A549 (cell line): ENCODE data around the gene NSMCE1. TPM values are rescaled to one million over a fixed set of nuclear protein-coding genes. Genes with fewer than 3 reads are reported as not detected.

ENCODE experiments used
- ATAC-seq, 2 experiments: fragments of 200-7000 bp in 1 of 2; fragments of >200 bp in 1 of 2; cut with Nextera tagmentation in 1 of 2; cut with Tn5 transposase in 1 of 2; 3 replicates each; pipeline versions ENCODE4 v1.8.0 to v1.9.1; 2018 to 2020; ENCODE audit warnings: mild to moderate bottlenecking in 1 of 2, moderate library complexity in 1 of 2
- CTCF ChIA-PET: fragments of 300-600 bp; sonication (Branson Sonifier 250); formaldehyde crosslinking; extraction: SDS; loops from one replicate; lab custom pipeline; 2021; ENCODE audit warnings: antibody characterized with exemption, inconsistent platforms; lab: Yijun Ruan, JAX
- POLR2A ChIA-PET: fragments of 350-600 bp; formaldehyde crosslinking; extraction: SDS; loops from one replicate; lab custom pipeline; 2021; ENCODE audit warnings: antibody characterized with exemption, inconsistent platforms; lab: Yijun Ruan, JAX
- DNase-seq, 2 experiments: peaks; one replicate each; pipeline versions ENCODE4 v3.0.0 to v3.0.0-alpha.2; 2011 to 2016; ENCODE audit warnings: low read depth in 1 of 2, low spot score in 1 of 2
- FAIRE-seq: peaks from 2 replicates; lab custom pipeline; 2011; peaks lifted over from hg19 to GRCh38; lab: Jason Lieb, UNC
- H3K27ac ChIP-seq, 2 experiments: fragments of >200 bp; sonication (Bioruptor Twin); formaldehyde crosslinking; 3 replicates each; pipeline ENCODE4 v1.5.1; 2016 to 2017
- H3K4me1 ChIP-seq: fragments of >200 bp; sonication (Bioruptor Twin); formaldehyde crosslinking; 3 replicates; pipeline ENCODE4 v1.6.1; 2016
- H3K4me2 ChIP-seq: fragments of >200 bp; sonication (Bioruptor Twin); formaldehyde crosslinking; 3 replicates; pipeline ENCODE4 v1.6.1; 2016
- H3K4me3 ChIP-seq: fragments of >200 bp; sonication (Bioruptor Twin); formaldehyde crosslinking; 3 replicates; pipeline ENCODE4 v1.5.1; 2016
- H3K9me3 ChIP-seq: fragments of >200 bp; sonication (Bioruptor Twin); formaldehyde crosslinking; 3 replicates; pipeline ENCODE4 v1.6.1; 2016
- CEBPB ChIP-seq, 2 experiments: fragments of >200 bp in 1 of 2; sonication (Bioruptor Twin) in 1 of 2; formaldehyde crosslinking in 1 of 2; IDR thresholded peaks; 2 replicates each; pipeline ENCODE4 v1.6.1; 2012 to 2016
- CHD2 ChIP-seq: fragments of 150-350 bp; IDR thresholded peaks from 2 replicates; pipeline ENCODE4 v1.6.1; 2014; ENCODE audit warnings: low read length; ENCODE audit not compliant: partially characterized antibody
- CHD4 ChIP-seq: fragments of 200-600 bp; sonication (generic); IDR thresholded peaks from 2 replicates; pipeline ENCODE4 v1.6.1; 2016; ENCODE audit warnings: antibody characterized with exemption, mild to moderate bottlenecking, borderline replicate concordance
- E2F6 ChIP-seq: IDR thresholded peaks from 2 replicates; pipeline ENCODE4 v1.6.1; 2012; ENCODE audit warnings: low read depth, borderline replicate concordance
- EP300 ChIP-seq, 2 experiments: fragments of >200 bp; sonication (Bioruptor Twin); formaldehyde crosslinking; IDR thresholded peaks; 2 replicates in 1 of 2; 3 replicates in 1 of 2; pipeline ENCODE4 v1.6.1; 2016 to 2017
- FOSL2 ChIP-seq, 2 experiments: fragments of 450-650 bp in 1 of 2; fragments of >200 bp in 1 of 2; sonication (Bioruptor Twin) in 1 of 2; formaldehyde crosslinking; IDR thresholded peaks; 2 replicates each; pipeline versions ENCODE4 v1.5.0 to v1.6.1; 2016 to 2020; ENCODE audit warnings: mild to moderate bottlenecking in 1 of 2, moderate library complexity in 1 of 2
- FOXS1 ChIP-seq: fragments of 250-450 bp; sonication (Bioruptor Pico); IDR thresholded peaks from 2 replicates; pipeline ENCODE4 v1.5.0; 2020; ENCODE audit warnings: mild to moderate bottlenecking, moderate library complexity
- GATA3 ChIP-seq: IDR thresholded peaks from 2 replicates; pipeline ENCODE4 v1.6.1; 2012; ENCODE audit warnings: borderline replicate concordance
- HDAC2 ChIP-seq: fragments of 200-600 bp; sonication (generic); IDR thresholded peaks from 2 replicates; pipeline ENCODE4 v1.6.1; 2016
- HEYL ChIP-seq: fragments of 250-450 bp; sonication (Bioruptor Pico); IDR thresholded peaks from 2 replicates; pipeline ENCODE4 v1.8.0; 2021; ENCODE audit warnings: mild to moderate bottlenecking, moderate library complexity
- HOXB13 ChIP-seq: fragments of 250-450 bp; sonication (Bioruptor Pico); IDR thresholded peaks from 2 replicates; pipeline ENCODE4 v1.5.0; 2020; ENCODE audit warnings: low read depth, mild to moderate bottlenecking, moderate library complexity
- JUNB ChIP-seq: fragments of >200 bp; sonication (Bioruptor Twin); formaldehyde crosslinking; IDR thresholded peaks from 2 replicates; pipeline ENCODE4 v1.6.1; 2016
- KDM1A ChIP-seq: fragments of 200-600 bp; sonication (generic); IDR thresholded peaks from 2 replicates; pipeline ENCODE4 v1.6.1; 2016; ENCODE audit warnings: low read depth, mild to moderate bottlenecking
- MYC ChIP-seq: IDR thresholded peaks from 2 replicates; pipeline ENCODE4 v1.6.1; 2012; ENCODE audit warnings: mild to moderate bottlenecking, inconsistent platforms, low read length, improper control_type of control experiment, borderline replicate concordance
- POLR2A ChIP-seq: IDR thresholded peaks from 2 replicates; pipeline ENCODE4 v1.6.1; 2012; ENCODE audit warnings: mild to moderate bottlenecking, low read length
- POLR2AphosphoS2 ChIP-seq: conservative IDR thresholded peaks from 2 replicates; pipeline ENCODE4 v1.6.1; 2012; ENCODE audit warnings: low read length, improper control_type of control experiment, inconsistent platforms
- RAD21 ChIP-seq, 2 experiments: fragments of >200 bp in 1 of 2; sonication (Bioruptor Twin) in 1 of 2; formaldehyde crosslinking in 1 of 2; IDR thresholded peaks in 1 of 2; conservative IDR thresholded peaks in 1 of 2; 2 replicates in 1 of 2; 3 replicates in 1 of 2; pipeline ENCODE4 v1.6.1; 2012 to 2018; ENCODE audit warnings: inconsistent platforms in 1 of 2
- RCOR1 ChIP-seq: fragments of 150-350 bp; IDR thresholded peaks from 2 replicates; pipeline ENCODE4 v1.6.1; 2014; ENCODE audit warnings: antibody characterized with exemption, low read length, low read depth
- RFX5 ChIP-seq: fragments of 450-650 bp; IDR thresholded peaks from 2 replicates; pipeline ENCODE4 v1.7.1; 2014; ENCODE audit warnings: antibody characterized with exemption, mild to moderate bottlenecking, moderate library complexity
- RNF2 ChIP-seq: fragments of 200-600 bp; sonication (generic); IDR thresholded peaks from 2 replicates; pipeline ENCODE4 v1.6.1; 2016; ENCODE audit warnings: low read depth, mild to moderate bottlenecking, antibody characterized with exemption, moderate library complexity, borderline replicate concordance
- SMC3 ChIP-seq: fragments of >200 bp; sonication (Bioruptor Twin); formaldehyde crosslinking; IDR thresholded peaks from 3 replicates; pipeline ENCODE4 v1.6.1; 2018; ENCODE audit warnings: inconsistent platforms
- SREBF2 ChIP-seq: fragments of 450-650 bp; IDR thresholded peaks from 2 replicates; pipeline ENCODE4 v1.6.1; 2014; ENCODE audit warnings: mild to moderate bottlenecking, moderate library complexity
- TP53 ChIP-seq: fragments of 250-450 bp; sonication (Bioruptor Pico); IDR thresholded peaks from 2 replicates; pipeline ENCODE4 v1.5.0; 2021; ENCODE audit warnings: mild to moderate bottlenecking, moderate library complexity
- WGBS: methylation state at CpG from one replicate; pipeline ENCODE4 v1.1.6; 2017; ENCODE audit errors: missing lambda C conversion rate; 5-methylcytosine and 5-hydroxymethylcytosine counted together
- polyA plus RNA-seq, 4 experiments: library from polyadenylated mRNA; depleted of rRNA in 3 of 4; stranded (reverse); fragments of >200 nt; fragmentation: RNase III in 1 of 4; extraction: RNeasy Plus Mini Kit Qiagen cat#74134 plus additional on column Dnase treatment in 1 of 4; gene quantifications; 2 replicates in 3 of 4; 3 replicates in 1 of 4; pipeline ENCODE4 v1.2.3, GENCODE V29; 2011 to 2017
- TF ChIP-seq, protein P1 (sequence below): IDR thresholded peaks from 2 replicates; pipeline ENCODE4 v1.6.1; 2012
- TF ChIP-seq, protein P2 (sequence below): fragments of >200 bp; sonication (Bioruptor Twin); formaldehyde crosslinking; IDR thresholded peaks from 3 replicates; pipeline ENCODE4 v1.5.1; 2016
- TF ChIP-seq, protein P3 (sequence below): fragments of 250-450 bp; sonication (Bioruptor Pico); IDR thresholded peaks from 2 replicates; pipeline ENCODE4 v1.5.0; 2020; ENCODE audit warnings: low read depth, mild to moderate bottlenecking, moderate library complexity

The NSMCE1 gene
- polyA plus RNA-seq, 2 of the 4 experiments (the other 2 are of a cell fraction), result 32.0 to 59.9 TPM

DNA sequence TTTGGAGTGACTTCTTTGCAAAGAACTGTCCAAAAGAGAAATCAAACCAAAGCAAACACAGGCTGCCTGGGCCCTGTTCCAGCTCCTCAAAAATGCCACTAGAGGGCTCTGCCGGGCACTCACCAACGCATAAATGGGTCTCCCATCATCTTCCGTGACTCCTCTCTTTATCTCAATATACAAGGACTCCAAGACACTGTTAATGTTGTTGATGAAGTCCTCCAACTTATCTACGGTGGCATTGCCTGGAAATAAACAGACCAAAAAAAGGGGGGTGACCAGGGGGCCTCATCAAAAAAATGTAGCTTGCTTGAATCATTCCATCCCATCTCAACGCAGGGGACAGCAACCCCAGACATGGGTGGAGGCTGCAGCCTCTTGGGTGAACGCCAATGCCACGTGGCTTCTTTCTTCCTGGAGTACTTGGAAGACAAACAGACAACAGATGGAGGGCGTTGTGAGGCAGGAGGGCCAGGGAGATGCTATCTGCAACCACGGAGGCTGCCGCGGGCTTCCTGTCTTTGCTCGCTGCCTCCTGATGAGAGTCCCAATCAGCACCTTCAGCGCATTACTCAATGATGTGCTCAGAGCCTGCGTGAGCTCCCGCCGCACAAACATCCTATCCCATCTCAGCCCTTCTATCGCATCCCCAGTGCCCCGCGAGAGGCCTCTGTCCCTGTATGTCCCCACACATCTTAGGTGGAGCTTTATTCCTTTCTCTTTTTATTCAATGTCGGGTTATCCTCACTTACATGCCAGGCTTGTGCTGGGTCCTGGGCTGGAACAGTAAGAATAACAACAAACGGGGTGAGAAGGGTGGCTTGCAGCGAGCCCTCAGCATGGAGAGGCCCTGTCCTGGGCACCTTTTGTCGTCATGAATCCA is 33.3 kb downstream of the NSMCE1 start:
- peaks cover 11% of the 10 kb centered on the region for H3K4me1 ChIP-seq
- no peak for TF ChIP-seq EP300 (IDR thresholded peaks at IDR 0.05)
- no peak for TF ChIP-seq E2F6
- peak; percentile 85 to 88 for TF ChIP-seq RAD21 (conservative IDR thresholded peaks at IDR 0.05 in 1 of 2, IDR thresholded peaks at IDR 0.05 in 1 of 2)
- TF ChIP-seq CEBPB (IDR thresholded peaks at IDR 0.05), result no peak
- no peak for TF ChIP-seq RNF2
- no peak for TF ChIP-seq JUNB
- TF ChIP-seq FOSL2 (IDR thresholded peaks at IDR 0.05), result no peak
- no peak for TF ChIP-seq FOSL2 (CRISPR knock-in tag; IDR thresholded peaks at IDR 0.05)
- TF ChIP-seq TP53 (CRISPR knock-in tag), result no peak
- TF ChIP-seq, protein P1, sequence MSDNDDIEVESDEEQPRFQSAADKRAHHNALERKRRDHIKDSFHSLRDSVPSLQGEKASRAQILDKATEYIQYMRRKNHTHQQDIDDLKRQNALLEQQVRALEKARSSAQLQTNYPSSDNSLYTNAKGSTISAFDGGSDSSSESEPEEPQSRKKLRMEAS, result peak; percentile 21; the same call in 1 of the 2 replicates
- no peak for TF ChIP-seq SREBF2
- TF ChIP-seq HEYL (CRISPR knock-in tag), result no peak
- TF ChIP-seq CHD4, result no peak
- TF ChIP-seq, protein P2, sequence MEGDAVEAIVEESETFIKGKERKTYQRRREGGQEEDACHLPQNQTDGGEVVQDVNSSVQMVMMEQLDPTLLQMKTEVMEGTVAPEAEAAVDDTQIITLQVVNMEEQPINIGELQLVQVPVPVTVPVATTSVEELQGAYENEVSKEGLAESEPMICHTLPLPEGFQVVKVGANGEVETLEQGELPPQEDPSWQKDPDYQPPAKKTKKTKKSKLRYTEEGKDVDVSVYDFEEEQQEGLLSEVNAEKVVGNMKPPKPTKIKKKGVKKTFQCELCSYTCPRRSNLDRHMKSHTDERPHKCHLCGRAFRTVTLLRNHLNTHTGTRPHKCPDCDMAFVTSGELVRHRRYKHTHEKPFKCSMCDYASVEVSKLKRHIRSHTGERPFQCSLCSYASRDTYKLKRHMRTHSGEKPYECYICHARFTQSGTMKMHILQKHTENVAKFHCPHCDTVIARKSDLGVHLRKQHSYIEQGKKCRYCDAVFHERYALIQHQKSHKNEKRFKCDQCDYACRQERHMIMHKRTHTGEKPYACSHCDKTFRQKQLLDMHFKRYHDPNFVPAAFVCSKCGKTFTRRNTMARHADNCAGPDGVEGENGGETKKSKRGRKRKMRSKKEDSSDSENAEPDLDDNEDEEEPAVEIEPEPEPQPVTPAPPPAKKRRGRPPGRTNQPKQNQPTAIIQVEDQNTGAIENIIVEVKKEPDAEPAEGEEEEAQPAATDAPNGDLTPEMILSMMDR, result peak; percentile 87
- TF ChIP-seq SMC3, result peak; percentile 95
- TF ChIP-seq RFX5, result no peak
- TF ChIP-seq HDAC2, result no peak
- TF ChIP-seq RCOR1, result no peak
- TF ChIP-seq, all 56 proteins: peak for 4
- CTCF ChIA-PET, result interaction anchor here (0.7 to 16.7 kb wide), 70 partner anchors 10 to 293 kb away, joined by 3 to 291 read pairs (median 8); partner anchors contain the start of gene KDM8
- Histone ChIP-seq H3K9me3 (no peaks in the 10 kb centered on the region), H3K4me2 (peak overlapping the region; percentile 51), H3K4me3 (no peak overlapping the region), H3K27ac (peak overlapping the region; percentile 3 to 61; a peak in 3 of 6 replicates)
- POLR2A ChIA-PET, result interaction anchor here (2.4 kb wide), 1 partner anchor 31 kb away, joined by 12 read pairs; the partner anchor contains the start of gene KDM8
- WGBS, result 63% methylated on average over 23 of the region's 23 CpGs
- ATAC-seq, result peak; percentile 82 to 91; a peak in 5 of 6 replicates
- no peak for FAIRE-seq
- DNase-seq, result peak; percentile 40 to 68

GRCh38 chr16:27234603-27235002 is 34.0 kb downstream of the NSMCE1 start:
- H3K4me2 ChIP-seq, result no peak overlapping the region; the same call in 2 of the 3 replicates
- TF ChIP-seq MYC, result no peak
- TF ChIP-seq, protein P3, sequence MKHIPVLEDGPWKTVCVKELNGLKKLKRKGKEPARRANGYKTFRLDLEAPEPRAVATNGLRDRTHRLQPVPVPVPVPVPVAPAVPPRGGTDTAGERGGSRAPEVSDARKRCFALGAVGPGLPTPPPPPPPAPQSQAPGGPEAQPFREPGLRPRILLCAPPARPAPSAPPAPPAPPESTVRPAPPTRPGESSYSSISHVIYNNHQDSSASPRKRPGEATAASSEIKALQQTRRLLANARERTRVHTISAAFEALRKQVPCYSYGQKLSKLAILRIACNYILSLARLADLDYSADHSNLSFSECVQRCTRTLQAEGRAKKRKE (CRISPR knock-in tag), result no peak
- TF ChIP-seq KDM1A, result no peak
- TF ChIP-seq CHD2, result no peak
- no peak for TF ChIP-seq FOXS1 (CRISPR knock-in tag)
- TF ChIP-seq, protein P1, result no peak
- TF ChIP-seq TP53 (CRISPR knock-in tag), result no peak
- TF ChIP-seq POLR2A, result no peak
- no peak for TF ChIP-seq GATA3
- no peak for TF ChIP-seq HOXB13 (CRISPR knock-in tag)
- no peak for TF ChIP-seq POLR2AphosphoS2
- ATAC-seq, result no peak
- H3K4me1 ChIP-seq, result peaks cover 11% of the 10 kb centered on the region
- H3K4me3 ChIP-seq, result no peak overlapping the region
- ChIA-PET CTCF (interaction anchor here (0.7 to 16.7 kb wide), 65 partner anchors 10 to 293 kb away, joined by 3 to 291 read pairs (median 8); partner anchors contain the start of gene KDM8), POLR2A (interaction anchor here (0.6 to 2.4 kb wide), 2 partner anchors 31 to 197 kb away, joined by 3 to 12 read pairs; partner anchors contain the start of gene KDM8)
- DNase-seq, result no peak
- peak overlapping the region in 1 of 2 experiments; percentile 34; a peak in 1 of 6 replicates for H3K27ac ChIP-seq
- no peak for FAIRE-seq
- no peaks in the 10 kb centered on the region for H3K9me3 ChIP-seq
- 23% methylated on average over 4 of the region's 4 CpGs for WGBS
